ENCODE results near the gene C6orf89. TPM values are rescaled to one million over a fixed set of nuclear protein-coding genes. Genes with fewer than 3 reads are reported as not detected.

Gene C6orf89
- total RNA-seq, 1 experiment from 2014 or later = 11.8 TPM

DNA sequence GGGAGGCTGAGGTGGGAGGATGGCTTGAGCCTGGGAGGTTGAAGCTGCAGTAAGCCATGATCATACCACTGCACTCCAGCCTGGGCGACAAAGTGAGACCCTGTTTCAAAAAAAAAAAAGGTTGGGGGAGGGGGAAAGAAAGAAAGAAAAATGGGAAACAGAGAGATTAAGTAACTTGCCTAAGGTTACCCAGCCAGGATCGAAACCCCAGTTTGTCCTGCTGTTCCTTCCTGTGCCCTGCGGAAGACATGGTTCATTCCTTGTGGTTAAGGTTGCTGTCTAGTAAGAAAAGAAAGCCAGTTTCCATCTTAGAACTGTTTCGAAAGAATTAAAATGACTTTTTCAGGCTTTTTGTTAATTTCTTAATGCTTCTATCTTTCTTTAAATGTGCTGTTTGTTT is 29.8 kb downstream of the C6orf89 start:
- TF ChIP-seq, protein P1, sequence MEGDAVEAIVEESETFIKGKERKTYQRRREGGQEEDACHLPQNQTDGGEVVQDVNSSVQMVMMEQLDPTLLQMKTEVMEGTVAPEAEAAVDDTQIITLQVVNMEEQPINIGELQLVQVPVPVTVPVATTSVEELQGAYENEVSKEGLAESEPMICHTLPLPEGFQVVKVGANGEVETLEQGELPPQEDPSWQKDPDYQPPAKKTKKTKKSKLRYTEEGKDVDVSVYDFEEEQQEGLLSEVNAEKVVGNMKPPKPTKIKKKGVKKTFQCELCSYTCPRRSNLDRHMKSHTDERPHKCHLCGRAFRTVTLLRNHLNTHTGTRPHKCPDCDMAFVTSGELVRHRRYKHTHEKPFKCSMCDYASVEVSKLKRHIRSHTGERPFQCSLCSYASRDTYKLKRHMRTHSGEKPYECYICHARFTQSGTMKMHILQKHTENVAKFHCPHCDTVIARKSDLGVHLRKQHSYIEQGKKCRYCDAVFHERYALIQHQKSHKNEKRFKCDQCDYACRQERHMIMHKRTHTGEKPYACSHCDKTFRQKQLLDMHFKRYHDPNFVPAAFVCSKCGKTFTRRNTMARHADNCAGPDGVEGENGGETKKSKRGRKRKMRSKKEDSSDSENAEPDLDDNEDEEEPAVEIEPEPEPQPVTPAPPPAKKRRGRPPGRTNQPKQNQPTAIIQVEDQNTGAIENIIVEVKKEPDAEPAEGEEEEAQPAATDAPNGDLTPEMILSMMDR (conservative IDR thresholded peaks at IDR 0.05) = no peak
- H2BK12ac ChIP-seq (ENCODE audit: insufficient read length, low read depth, low read length) = no peak overlapping the region
- H3K27me3 ChIP-seq (ENCODE audit: insufficient read depth, low read length) = no peaks in the 10 kb centered on the region
- H3K56ac ChIP-seq (ENCODE audit: insufficient read length, low read depth, low read length) = no peak overlapping the region
- H2BK5ac ChIP-seq (ENCODE audit: insufficient read length, low read length) = no peak overlapping the region
- H2BK20ac ChIP-seq (ENCODE audit: low read depth, low read length, poor library complexity, severe bottlenecking) = no peak overlapping the region
- H3K79me1 ChIP-seq (ENCODE audit: insufficient read depth, low read depth, low read length, poor library complexity, severe bottlenecking) = no peaks in the 10 kb centered on the region
- Mint-ChIP-seq H3K27ac (no peak overlapping the region), H3K27me3 (ENCODE audit: low read depth) (no peaks in the 10 kb centered on the region), H3K4me1 (peaks cover 4 to 8% of the 10 kb centered on the region in 2 experiments), H3K9me3 (no peaks in the 10 kb centered on the region), H3K4me3 (no peak overlapping the region), H3K36me3 (ENCODE audit: insufficient read depth in 1 of 3, low read depth in 3 of 3) (peaks cover 0 to 2% (median 0%) of the 10 kb centered on the region in 3 experiments; a peak in 1 of 7 replicates)
- no peaks in the 10 kb centered on the region for H3K79me2 ChIP-seq (ENCODE audit: insufficient read depth, low read length)
- no peaks in the 10 kb centered on the region for H3K9me3 ChIP-seq (ENCODE audit: control insufficient read depth, low read depth, low read length)
- no peak overlapping the region for H2AK5ac ChIP-seq (ENCODE audit: insufficient read length, low read length)
- no CpG with 5 or more reads among the region's 4 CpGs for WGBS (ENCODE audit: extremely low coverage, insufficient read length, low lambda C conversion rate)
- no peak overlapping the region for H2BK15ac ChIP-seq (ENCODE audit: low read depth, low read length)
- H2AFZ ChIP-seq (ENCODE audit: low read length) = no peak overlapping the region
- H3K4me1 ChIP-seq (ENCODE audit: insufficient read depth, low read length) = no peaks in the 10 kb centered on the region
- DNase-seq = no peak
- H4K20me1 ChIP-seq (ENCODE audit: control insufficient read depth, insufficient read depth, insufficient read length) = no peaks in the 10 kb centered on the region
- no peak overlapping the region for H4K8ac ChIP-seq (replicated peaks; ENCODE audit: insufficient read length, low read depth, low read length)
- H3K23ac ChIP-seq (ENCODE audit: insufficient read length, low read depth, low read length) = no peak overlapping the region
- no peak overlapping the region for H4K5ac ChIP-seq (ENCODE audit: insufficient read length, low read depth, low read length)
- no peak overlapping the region for H3K14ac ChIP-seq (ENCODE audit: insufficient read depth, low read length)
- H3K9ac ChIP-seq (ENCODE audit: extremely low read depth, insufficient read length, low read length) = no peak overlapping the region
- H2BK120ac ChIP-seq (ENCODE audit: low read depth, low read length, poor library complexity, severe bottlenecking) = no peak overlapping the region
- no peak overlapping the region for H4K91ac ChIP-seq (ENCODE audit: insufficient read length, low read depth, low read length)
- no peak overlapping the region for H3K4ac ChIP-seq (ENCODE audit: low read depth, low read length)
- no peaks in the 10 kb centered on the region for H3K23me2 ChIP-seq (ENCODE audit: insufficient read length, low read depth, low read length, poor library complexity, severe bottlenecking)
- H3K18ac ChIP-seq (ENCODE audit: insufficient read length, low read depth, low read length) = no peak overlapping the region
- H3K4me2 ChIP-seq (ENCODE audit: insufficient read depth, insufficient read length, low read length) = no peak overlapping the region
- no peak overlapping the region for H3K27ac ChIP-seq (ENCODE audit: insufficient read length, low read depth, low read length)
- no peak overlapping the region for H3T11ph ChIP-seq (ENCODE audit: low read length)

All from H9 (cell line).